ENCODE measurements around the gene SLITRK5. TPM values are rescaled to one million over a fixed set of nuclear protein-coding genes. Genes with fewer than 3 reads are reported as not detected.

SLITRK5 gene
- total RNA-seq, 1 experiment from 2014 or later: 0.16 TPM

DNA sequence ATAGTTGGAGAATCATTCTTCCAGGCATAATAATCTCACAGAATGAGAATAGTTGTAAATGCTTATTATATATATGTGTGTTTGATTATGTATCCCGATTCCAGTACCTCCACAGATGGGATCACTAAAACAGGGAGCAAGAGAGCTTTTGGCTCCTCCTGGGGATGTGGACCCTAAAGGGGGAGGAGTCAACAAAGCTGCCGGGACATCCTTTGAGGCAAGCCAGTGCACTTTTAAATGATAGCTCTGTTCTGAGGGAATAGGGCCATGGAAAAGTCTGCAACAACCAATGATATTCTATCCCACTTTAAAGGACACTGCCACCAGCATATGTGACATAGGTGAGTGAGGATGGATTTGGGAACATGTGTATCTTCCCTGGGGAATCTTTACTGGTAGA is 40.8 kb downstream of the SLITRK5 start:
- TF ChIP-seq, protein P1, sequence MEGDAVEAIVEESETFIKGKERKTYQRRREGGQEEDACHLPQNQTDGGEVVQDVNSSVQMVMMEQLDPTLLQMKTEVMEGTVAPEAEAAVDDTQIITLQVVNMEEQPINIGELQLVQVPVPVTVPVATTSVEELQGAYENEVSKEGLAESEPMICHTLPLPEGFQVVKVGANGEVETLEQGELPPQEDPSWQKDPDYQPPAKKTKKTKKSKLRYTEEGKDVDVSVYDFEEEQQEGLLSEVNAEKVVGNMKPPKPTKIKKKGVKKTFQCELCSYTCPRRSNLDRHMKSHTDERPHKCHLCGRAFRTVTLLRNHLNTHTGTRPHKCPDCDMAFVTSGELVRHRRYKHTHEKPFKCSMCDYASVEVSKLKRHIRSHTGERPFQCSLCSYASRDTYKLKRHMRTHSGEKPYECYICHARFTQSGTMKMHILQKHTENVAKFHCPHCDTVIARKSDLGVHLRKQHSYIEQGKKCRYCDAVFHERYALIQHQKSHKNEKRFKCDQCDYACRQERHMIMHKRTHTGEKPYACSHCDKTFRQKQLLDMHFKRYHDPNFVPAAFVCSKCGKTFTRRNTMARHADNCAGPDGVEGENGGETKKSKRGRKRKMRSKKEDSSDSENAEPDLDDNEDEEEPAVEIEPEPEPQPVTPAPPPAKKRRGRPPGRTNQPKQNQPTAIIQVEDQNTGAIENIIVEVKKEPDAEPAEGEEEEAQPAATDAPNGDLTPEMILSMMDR (IDR thresholded peaks at IDR 0.05; ENCODE audit: unreplicated experiment): no peak
- intact Hi-C loops (cut with micrococcal nuclease): no loop called here
- ChIA-PET CTCF (no interaction called here), POLR2A (no interaction called here)
- DNase-seq (ENCODE audit: unreplicated experiment): no peak
- Mint-ChIP-seq H3K9me3 (ENCODE audit: unreplicated experiment) (no peaks in the 10 kb centered on the region), H3K4me1 (ENCODE audit: insufficient read depth, unreplicated experiment) (peaks cover 5% of the 10 kb centered on the region), H3K36me3 (ENCODE audit: insufficient read depth, unreplicated experiment) (no peaks in the 10 kb centered on the region), H3K4me3 (ENCODE audit: unreplicated experiment) (no peak overlapping the region), H3K27ac (ENCODE audit: low read depth, unreplicated experiment) (no peak overlapping the region), H3K27me3 (ENCODE audit: insufficient read depth, unreplicated experiment) (no peaks in the 10 kb centered on the region)
- BruUV-seq (replicated peaks): no TSS peak
